K562 (cell line): ENCODE measurements around the gene SCAF11. TPM values are rescaled to one million over a fixed set of nuclear protein-coding genes. Genes with fewer than 3 reads are reported as not detected.

ENCODE experiments used
- ARHGAP35 ChIP-seq: fragments of 450-650 bp; IDR thresholded peaks from 2 replicates; pipeline ENCODE4 v1.6.1; 2018; ENCODE audit not compliant: partially characterized antibody
- BRD4 ChIP-seq: fragments of 200-600 bp; sonication (generic); IDR thresholded peaks from 2 replicates; pipeline ENCODE4 v1.6.1; 2017; ENCODE audit warnings: inconsistent platforms
- BRD9 ChIP-seq: fragments of 450-650 bp; IDR thresholded peaks from 2 replicates; pipeline ENCODE4 v1.6.1; 2018; ENCODE audit warnings: low read depth; ENCODE audit not compliant: partially characterized antibody
- CEBPG ChIP-seq, 3 experiments: fragments of 200-800 bp in 1 of 3; sonication (Bioruptor generic) in 1 of 3; sonication (generic) in 1 of 3; formaldehyde crosslinking in 1 of 3; IDR thresholded peaks in 2 of 3; conservative IDR thresholded peaks in 1 of 3; 2 replicates each; pipeline versions ENCODE4 v1.6.1 to v1.8.0; 2016 to 2022; ENCODE audit warnings: missing compliant biosample characterization in 2 of 3, missing genetic modification characterization in 2 of 3, mild to moderate bottlenecking in 1 of 3, missing genetic modification reagents in 1 of 3
- CHAMP1 ChIP-seq: fragments of 450-650 bp; IDR thresholded peaks from 2 replicates; pipeline ENCODE4 v1.6.1; 2016; ENCODE audit warnings: mild to moderate bottlenecking
- CHCHD3 ChIP-seq: fragments of 250-450 bp; sonication (Bioruptor Pico); IDR thresholded peaks from 2 replicates; pipeline ENCODE4 v2.1.2; 2022; ENCODE audit warnings: mild to moderate bottlenecking
- CHD1 ChIP-seq: fragments of 200-600 bp; sonication (generic); IDR thresholded peaks from one replicate; pipeline ENCODE4 v1.6.1; 2012; ENCODE audit warnings: mild to moderate bottlenecking, moderate library complexity, low read length, inconsistent platforms
- CTCF ChIP-seq, 3 experiments: IDR thresholded peaks in 2 of 3; conservative IDR thresholded peaks in 1 of 3; 2 replicates each; pipeline ENCODE4 v1.5.1; 2011 to 2012; ENCODE audit warnings: low read length in 3 of 3, mild to moderate bottlenecking in 3 of 3, control low read depth in 2 of 3, improper control_type of control experiment in 1 of 3, inconsistent platforms in 1 of 3, low read depth in 1 of 3, mixed read lengths in 1 of 3, moderate library complexity in 1 of 3; ENCODE audit not compliant: insufficient read depth in 2 of 3
- HMG20B ChIP-seq: fragments of 250-450 bp; sonication (Bioruptor Pico); IDR thresholded peaks from 2 replicates; pipeline ENCODE4 v1.5.0; 2021; ENCODE audit warnings: mild to moderate bottlenecking
- NR2C1 ChIP-seq, 2 experiments: fragments of 450-650 bp; IDR thresholded peaks; 2 replicates each; pipeline ENCODE4 v1.6.1; 2017; ENCODE audit warnings: mild to moderate bottlenecking in 2 of 2, antibody characterized with exemption in 1 of 2, inconsistent platforms in 1 of 2, missing compliant biosample characterization in 1 of 2, missing genetic modification characterization in 1 of 2
- POLR2G ChIP-seq: fragments of 200-400 bp; formaldehyde crosslinking; IDR thresholded peaks from 2 replicates; pipeline ENCODE4 v1.6.1; 2017; ENCODE audit warnings: low read depth, mild to moderate bottlenecking, antibody characterized with exemption, low read length, moderate library complexity
- RFX5 ChIP-seq: IDR thresholded peaks from 2 replicates; pipeline ENCODE4 v1.6.1; 2011; ENCODE audit warnings: low read depth, mild to moderate bottlenecking, improper control_type of control experiment, low read length
- RHOXF2B ChIP-seq: fragments of 250-450 bp; sonication (Bioruptor Pico); conservative IDR thresholded peaks from 2 replicates; pipeline ENCODE4 v1.5.1; 2021
- SAFB ChIP-seq: fragments of 200-400 bp; formaldehyde crosslinking; IDR thresholded peaks from 2 replicates; pipeline ENCODE4 v1.6.1; 2017; ENCODE audit warnings: low read depth, low read length, borderline replicate concordance
- XRCC3 ChIP-seq: fragments of 450-650 bp; IDR thresholded peaks from 2 replicates; pipeline ENCODE4 v1.6.1; 2017; ENCODE audit warnings: mild to moderate bottlenecking, moderate library complexity
- ZNF165 ChIP-seq: fragments of 250-450 bp; sonication (Bioruptor Pico); IDR thresholded peaks from 2 replicates; pipeline ENCODE4 v1.4.0; 2020; ENCODE audit warnings: borderline replicate concordance
- ZNF354B ChIP-seq: fragments of 250-450 bp; sonication (Bioruptor Pico); IDR thresholded peaks from 2 replicates; pipeline ENCODE4 v1.4.0; 2020
- ZNF592 ChIP-seq: fragments of 450-650 bp; IDR thresholded peaks from 2 replicates; pipeline ENCODE4 v1.6.1; 2017; ENCODE audit warnings: antibody characterized with exemption, mild to moderate bottlenecking
- ZZZ3 ChIP-seq: fragments of 450-650 bp; IDR thresholded peaks from 2 replicates; pipeline ENCODE4 v1.6.1; 2016; ENCODE audit warnings: antibody characterized with exemption, mild to moderate bottlenecking, moderate library complexity
- polyA plus RNA-seq, 8 experiments: library from polyadenylated mRNA; depleted of rRNA in 4 of 8; stranded (reverse) in 5 of 8; unstranded in 3 of 8; fragments of >200 nt; fragmentation: Nextera tagmentation in 2 of 8; fragmentation: Illumina TruSeq in 1 of 8; extraction: Ambion mirVana in 2 of 8; extraction: Trizol in 1 of 8; gene quantifications; 2 replicates each; pipeline versions ENCODE4 v1.2.1 to v1.2.3, GENCODE V29; 2011 to 2014; ENCODE audit warnings: inconsistent platforms in 1 of 8, missing spikeins in 1 of 8
- total RNA-seq, 7 experiments: library from RNA; depleted of rRNA in 6 of 7; stranded (reverse); fragments of >200 nt in 6 of 7; fragmentation: Illumina TruSeq in 2 of 7; extraction: Trizol in 2 of 7; gene quantifications; 2 replicates each; pipeline versions ENCODE4 v1.2.1 to v1.2.3, GENCODE V29; 2011 to 2021; ENCODE audit warnings: low replicate concordance in 1 of 7

The SCAF11 gene
- total and polyA plus RNA-seq, 9 of the 15 experiments (the other 6 are each of a cell fraction or from before 2014, with no cell fraction given): 30.4 to 119 (median 80.0) TPM

GRCh38 chr12:45990468-45991283 lies at the start of gene SCAF11 (continued):
- TF ChIP-seq CHD1 (no peak), BRD4 (0 out of 2 replicates have a peak, but pooled peaks have one; percentile 46), BRD9 (no peak), NR2C1 (IDR thresholded peaks at IDR 0.05) (peak; percentile 84), NR2C1 (tag; IDR thresholded peaks at IDR 0.05) (peak; percentile 91), ZNF165 (CRISPR knock-in tag) (no peak), RFX5 (no peak), SAFB (no peak), POLR2G (peak; percentile 5; the same call in 1 of the 2 replicates), RHOXF2B (CRISPR knock-in tag) (no peak), CEBPG (CRISPR knock-in tag; IDR thresholded peaks at IDR 0.05) (peak; percentile 55; the same call in 1 of the 2 replicates), CEBPG (tag; conservative IDR thresholded peaks at IDR 0.05 in 1 of 2, IDR thresholded peaks at IDR 0.05 in 1 of 2) (no peak), CHAMP1 (no peak; the same call in 1 of the 2 replicates), ZZZ3 (no peak), CHCHD3 (CRISPR knock-in tag) (no peak), ZNF354B (CRISPR knock-in tag) (no peak), XRCC3 (no peak), CTCF (IDR thresholded peaks at IDR 0.05 in 2 of 3, conservative IDR thresholded peaks at IDR 0.05 in 1 of 3; ENCODE audit: insufficient read depth in 2 of 3, low read depth in 1 of 3, low read length in 3 of 3) (peak; percentile 91 to 98 (median 97)), ARHGAP35 (no peak), HMG20B (CRISPR knock-in tag) (no peak), ZNF592 (peak; percentile 63; the same call in 1 of the 2 replicates)
